ENCODE measurements around the gene TASL. TPM values are rescaled to one million over a fixed set of nuclear protein-coding genes. Genes with fewer than 3 reads are reported as not detected.
"Not testable (repeated sequence)": the region's sequence is repeated elsewhere in the genome, so short reads cannot be mapped to it uniquely, and the experiment has no call there.

The TASL gene, protein sequence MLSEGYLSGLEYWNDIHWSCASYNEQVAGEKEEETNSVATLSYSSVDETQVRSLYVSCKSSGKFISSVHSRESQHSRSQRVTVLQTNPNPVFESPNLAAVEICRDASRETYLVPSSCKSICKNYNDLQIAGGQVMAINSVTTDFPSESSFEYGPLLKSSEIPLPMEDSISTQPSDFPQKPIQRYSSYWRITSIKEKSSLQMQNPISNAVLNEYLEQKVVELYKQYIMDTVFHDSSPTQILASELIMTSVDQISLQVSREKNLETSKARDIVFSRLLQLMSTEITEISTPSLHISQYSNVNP
- 1 to 10 TPM; 2.6 to 3.1 TPM for total RNA-seq

DNA sequence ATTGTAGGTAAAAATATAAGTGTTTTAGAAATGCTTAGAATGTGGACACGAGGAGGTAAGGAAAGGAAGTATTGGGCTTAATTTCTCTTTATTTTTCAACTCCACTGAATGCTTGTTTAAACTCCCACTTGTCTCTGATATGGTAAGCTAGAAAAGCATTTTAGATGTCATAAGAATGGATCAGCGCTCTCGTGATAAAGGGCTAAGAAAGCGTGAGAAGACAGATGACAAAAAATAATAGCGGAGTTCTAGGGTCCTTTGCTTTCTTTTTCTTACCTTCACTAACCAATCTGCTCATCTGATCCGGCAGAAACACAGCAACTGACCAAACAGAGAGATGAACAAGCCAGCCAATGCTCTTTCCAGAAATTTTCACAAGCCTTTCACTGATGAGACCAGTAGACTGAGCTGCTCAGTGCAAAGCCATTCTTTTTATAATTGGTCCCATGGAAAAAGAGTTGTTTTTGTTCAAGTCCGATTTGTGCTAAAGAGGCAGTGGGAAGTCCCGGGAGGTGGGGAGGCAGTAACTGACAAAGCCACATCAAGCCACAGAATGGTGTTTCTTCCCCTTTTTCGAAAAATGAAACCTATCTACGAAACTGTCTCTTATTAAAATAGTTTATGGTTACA lies at the start of gene TASL:
Gene TASL (minus strand): TSS at position 405 of the 630 bp plus-strand sequence. CDS start 17,411 bp downstream, outside the sequence.
- H3K9me3 Mint-ChIP-seq, result peaks cover 2% of the 10 kb centered on the region
- H3K36me3 Mint-ChIP-seq, result peaks cover 15% of the 10 kb centered on the region
- POLR2A ChIA-PET, result interaction anchor here (0.8 to 2.4 kb wide), 4 partner anchors 74 to 312 kb away, joined by 3 to 10 read pairs (median 4); partner anchors contain the start of genes GK and TAB3
- H3K27me3 Mint-ChIP-seq, result no peaks in the 10 kb centered on the region
- ATAC-seq (ENCODE audit: low read depth), result peak; percentile 97
- H3K4me1 Mint-ChIP-seq, result peaks cover 15% of the 10 kb centered on the region
- peak within 1 kb of the TSS; percentile 99 for H3K27ac Mint-ChIP-seq
- peak within 1 kb of the TSS; percentile 94 for H3K4me3 Mint-ChIP-seq
- no peak for DNase-seq

DNA sequence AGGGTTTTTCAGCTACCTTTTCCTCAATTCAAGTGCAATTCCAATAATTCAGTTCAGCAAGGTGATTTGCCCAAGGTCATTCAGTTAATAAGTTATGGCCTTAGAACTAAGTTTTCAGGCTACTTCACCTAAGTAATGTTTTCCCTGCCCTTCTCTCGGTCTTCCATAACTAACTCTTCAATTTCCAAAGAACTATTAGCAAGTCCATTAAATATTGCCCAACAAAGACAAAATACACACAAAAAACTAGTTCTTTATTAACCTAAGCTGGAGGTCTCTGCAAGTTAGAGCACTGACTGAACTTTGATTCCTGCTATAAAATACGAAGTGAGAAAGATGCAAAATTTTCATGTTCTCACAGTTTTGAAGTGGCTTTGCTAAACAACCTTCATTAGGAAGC lies 48.8 kb upstream of the TASL start:
- DNase-seq (no peak), ATAC-seq (ENCODE audit: low read depth) (no peak)
- H3K27me3 Mint-ChIP-seq, result no peaks in the 10 kb centered on the region
- no peak overlapping the region for H3K4me3 Mint-ChIP-seq
- H3K9me3 Mint-ChIP-seq, result peaks cover 5% of the 10 kb centered on the region
- no peaks in the 10 kb centered on the region for H3K36me3 Mint-ChIP-seq
- no peaks in the 10 kb centered on the region for H3K4me1 Mint-ChIP-seq
- H3K27ac Mint-ChIP-seq, result no peak overlapping the region
- POLR2A ChIA-PET, result no interaction called here

DNA sequence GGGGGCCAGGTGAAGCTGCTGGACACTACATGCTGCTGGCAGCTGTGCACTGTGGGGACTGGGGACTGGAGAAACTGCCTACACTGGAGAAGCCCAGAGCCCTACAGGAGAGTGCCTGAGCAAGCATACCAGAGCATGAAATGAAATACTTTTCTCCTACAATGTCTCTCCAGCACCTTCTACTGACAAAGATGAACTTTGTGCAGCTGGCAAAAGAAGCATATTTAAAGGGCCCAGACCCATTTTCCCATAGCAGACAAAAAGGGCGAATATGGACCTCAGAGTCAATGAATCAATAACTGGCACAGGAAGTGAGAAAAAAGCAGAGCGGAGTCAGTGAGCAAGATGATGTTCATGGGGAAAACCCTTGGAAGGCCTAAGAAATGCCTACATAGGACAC lies 44.8 kb upstream of the TASL start:
- H3K36me3 Mint-ChIP-seq, result no peaks in the 10 kb centered on the region
- no peaks in the 10 kb centered on the region for H3K27me3 Mint-ChIP-seq
- POLR2A ChIA-PET, result no interaction called here
- DNase-seq (no peak), ATAC-seq (ENCODE audit: low read depth) (no peak)
- peaks cover 6% of the 10 kb centered on the region for H3K9me3 Mint-ChIP-seq
- no peak overlapping the region for H3K27ac Mint-ChIP-seq
- H3K4me1 Mint-ChIP-seq, result no peaks in the 10 kb centered on the region
- H3K4me3 Mint-ChIP-seq, result no peak overlapping the region

DNA sequence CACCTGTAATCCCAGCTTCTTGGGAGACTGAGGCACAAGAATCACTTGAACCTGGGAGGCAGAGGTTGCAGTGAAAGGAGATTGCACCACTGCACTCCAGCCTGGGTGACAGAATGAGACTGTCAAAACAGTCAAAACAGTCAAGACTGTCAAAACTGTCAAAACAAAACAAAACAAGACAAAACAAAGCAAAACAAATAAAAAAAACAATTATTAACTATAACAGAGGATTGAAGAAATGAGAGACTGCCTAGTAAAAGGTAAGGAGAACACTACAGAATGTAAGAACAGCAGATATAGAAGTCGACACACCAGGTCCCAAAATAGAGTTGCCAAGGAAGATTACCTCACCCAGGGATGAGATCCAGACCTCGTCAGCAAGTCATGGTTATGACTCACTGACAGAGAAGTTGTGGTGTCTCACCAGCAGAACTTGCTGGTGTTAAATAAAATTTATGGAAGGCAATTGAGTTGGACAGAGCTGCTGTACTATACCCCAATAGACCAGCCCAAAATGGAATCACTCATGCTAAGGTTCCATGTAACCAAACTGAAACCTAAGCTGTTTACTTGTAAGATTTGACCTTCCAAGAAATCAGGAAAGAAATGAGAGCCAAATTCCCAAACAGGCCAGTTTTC lies 43.5 kb upstream of the TASL start:
- DNase-seq, result no peak
- Mint-ChIP-seq H3K4me1 (no peaks in the 10 kb centered on the region), H3K27ac (no peak overlapping the region), H3K36me3 (no peaks in the 10 kb centered on the region), H3K9me3 (peaks cover 6% of the 10 kb centered on the region), H3K27me3 (no peaks in the 10 kb centered on the region), H3K4me3 (no peak overlapping the region)
- POLR2A ChIA-PET, result no interaction called here
- ATAC-seq (ENCODE audit: low read depth), result no peak

DNA sequence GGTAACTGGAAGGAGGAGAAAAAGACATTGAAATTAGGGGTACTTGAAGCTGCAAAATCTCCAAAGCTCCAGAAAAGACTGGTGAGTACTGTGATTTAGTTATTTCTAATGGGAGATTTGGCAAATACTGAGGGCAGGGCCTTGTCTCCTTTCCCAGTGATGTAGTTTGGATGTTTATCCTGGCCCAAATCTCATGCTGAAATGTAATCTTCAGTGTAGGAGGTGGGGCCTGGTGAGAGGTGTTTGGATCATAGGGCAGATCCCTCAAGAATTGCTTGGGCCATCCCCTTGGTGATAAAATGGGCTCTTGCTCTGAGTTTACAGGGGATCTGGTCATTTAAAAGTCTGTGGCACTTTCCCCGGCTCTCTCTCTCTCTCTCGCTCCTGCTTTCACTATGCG lies 42.6 kb upstream of the TASL start:
- POLR2A ChIA-PET, result no interaction called here
- no peak overlapping the region for H3K27ac Mint-ChIP-seq
- no peak for DNase-seq
- peaks cover 6% of the 10 kb centered on the region for H3K9me3 Mint-ChIP-seq
- ATAC-seq (ENCODE audit: low read depth), result no peak
- H3K4me1 Mint-ChIP-seq, result no peaks in the 10 kb centered on the region
- no peaks in the 10 kb centered on the region for H3K27me3 Mint-ChIP-seq
- H3K36me3 Mint-ChIP-seq, result no peaks in the 10 kb centered on the region
- no peak overlapping the region for H3K4me3 Mint-ChIP-seq

DNA sequence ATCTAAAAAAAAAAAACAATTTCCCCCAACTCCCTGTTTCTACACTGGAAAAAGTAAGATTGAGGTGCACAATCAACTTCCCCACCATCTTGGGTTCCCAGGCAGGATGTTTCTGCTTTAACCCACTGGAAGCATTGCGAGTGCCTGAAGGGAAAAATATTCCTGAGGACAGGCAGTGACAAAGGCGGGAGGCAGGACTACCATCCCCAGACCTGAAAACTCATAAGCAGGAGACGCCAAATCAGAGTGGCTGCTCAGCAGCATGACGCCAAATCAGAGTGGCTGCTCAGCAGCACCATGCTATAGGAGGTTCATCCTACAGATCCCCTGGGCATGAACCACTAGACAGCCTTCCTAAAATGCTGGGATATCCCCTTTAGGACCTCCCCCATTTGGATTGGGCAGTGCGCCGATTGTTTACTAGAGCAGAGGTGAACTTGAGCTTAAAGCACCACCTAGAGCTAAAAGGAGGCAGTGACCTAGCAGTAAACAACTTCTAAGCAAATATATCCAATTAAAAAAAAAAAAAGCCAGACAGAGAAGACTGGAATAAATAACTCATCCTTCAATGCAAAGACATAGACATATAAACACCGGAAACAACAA lies 40.7 kb upstream of the TASL start:
- POLR2A ChIA-PET, result no interaction called here
- no peaks in the 10 kb centered on the region for H3K27me3 Mint-ChIP-seq
- H3K4me1 Mint-ChIP-seq, result no peaks in the 10 kb centered on the region
- ATAC-seq (ENCODE audit: low read depth) (no peak), DNase-seq (no peak)
- H3K27ac Mint-ChIP-seq, result no peak overlapping the region
- peaks cover 5% of the 10 kb centered on the region for H3K9me3 Mint-ChIP-seq
- H3K36me3 Mint-ChIP-seq, result no peaks in the 10 kb centered on the region
- no peak overlapping the region for H3K4me3 Mint-ChIP-seq

DNA sequence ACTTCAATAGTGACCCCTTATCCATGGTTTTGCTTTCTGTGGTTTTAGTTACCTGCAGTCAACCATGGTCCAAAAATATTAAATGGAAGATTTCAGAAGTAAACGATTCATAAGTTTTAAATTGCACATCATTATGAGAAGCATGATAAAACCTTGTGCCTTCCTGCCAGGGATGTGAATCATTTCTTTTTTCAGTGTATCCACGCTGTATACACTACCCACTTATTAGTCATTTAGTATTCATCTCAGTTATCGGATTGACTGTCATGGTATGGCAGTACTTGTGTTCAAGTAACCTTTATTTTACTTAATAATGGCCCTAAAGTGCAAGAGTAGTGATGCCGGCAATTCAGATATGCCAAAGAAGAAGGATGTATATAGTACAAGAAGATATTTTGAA lies 37.7 kb upstream of the TASL start:
- Mint-ChIP-seq H3K27ac (no peak overlapping the region), H3K36me3 (no peaks in the 10 kb centered on the region), H3K4me3 (no peak overlapping the region), H3K4me1 (no peaks in the 10 kb centered on the region), H3K27me3 (no peaks in the 10 kb centered on the region), H3K9me3 (peaks cover 1% of the 10 kb centered on the region)
- DNase-seq (no peak), ATAC-seq (ENCODE audit: low read depth) (no peak)
- POLR2A ChIA-PET, result no interaction called here

DNA sequence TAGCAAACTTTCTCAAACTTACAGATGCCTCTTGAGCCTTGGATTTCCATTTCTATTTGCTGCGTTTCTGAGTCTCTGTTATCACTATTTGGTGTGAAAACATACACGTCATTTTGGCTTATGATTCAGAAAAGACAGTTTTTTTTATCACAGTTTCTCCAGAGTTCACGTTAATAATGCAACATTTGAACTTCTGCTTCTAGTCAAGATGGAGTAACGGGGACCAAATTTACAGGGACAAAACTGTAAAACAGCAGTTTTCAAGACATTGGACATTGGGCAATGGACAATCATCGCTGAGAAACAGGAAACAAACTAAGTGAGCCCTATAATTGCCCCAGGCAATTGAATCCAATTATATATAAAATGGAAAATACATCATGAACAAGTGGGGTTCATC lies 36.2 kb upstream of the TASL start:
- no peak for ATAC-seq (ENCODE audit: low read depth)
- no peaks in the 10 kb centered on the region for H3K27me3 Mint-ChIP-seq
- no peaks in the 10 kb centered on the region for H3K9me3 Mint-ChIP-seq
- DNase-seq, result no peak
- no peaks in the 10 kb centered on the region for H3K4me1 Mint-ChIP-seq
- POLR2A ChIA-PET, result no interaction called here
- no peaks in the 10 kb centered on the region for H3K36me3 Mint-ChIP-seq
- no peak overlapping the region for H3K27ac Mint-ChIP-seq
- no peak overlapping the region for H3K4me3 Mint-ChIP-seq

DNA sequence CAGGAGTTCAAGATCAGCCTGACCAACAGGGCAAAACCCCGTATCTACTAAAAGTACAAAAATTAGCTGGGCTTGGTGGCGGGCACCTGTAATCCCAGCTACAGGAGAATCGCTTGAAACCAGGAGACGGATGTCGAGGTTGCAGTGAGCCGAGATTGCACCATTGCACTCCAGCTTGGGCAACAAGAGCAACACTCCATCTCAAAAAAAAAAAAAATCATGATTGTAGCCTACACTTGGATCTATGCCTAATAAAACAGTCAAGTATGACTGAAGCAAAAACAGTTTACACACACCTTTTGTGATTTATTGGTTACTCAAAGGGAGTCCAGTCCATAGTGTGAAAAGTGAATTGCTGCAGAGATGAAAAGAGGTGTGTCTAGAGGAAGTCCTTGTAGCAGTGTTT lies 34.7 kb upstream of the TASL start:
- Mint-ChIP-seq H3K9me3 (no peaks in the 10 kb centered on the region), H3K27me3 (no peaks in the 10 kb centered on the region), H3K4me3 (no peak overlapping the region), H3K27ac (no peak overlapping the region), H3K36me3 (no peaks in the 10 kb centered on the region), H3K4me1 (no peaks in the 10 kb centered on the region)
- ATAC-seq (ENCODE audit: low read depth) (no peak), DNase-seq (no peak)
- POLR2A ChIA-PET, result no interaction called here

DNA sequence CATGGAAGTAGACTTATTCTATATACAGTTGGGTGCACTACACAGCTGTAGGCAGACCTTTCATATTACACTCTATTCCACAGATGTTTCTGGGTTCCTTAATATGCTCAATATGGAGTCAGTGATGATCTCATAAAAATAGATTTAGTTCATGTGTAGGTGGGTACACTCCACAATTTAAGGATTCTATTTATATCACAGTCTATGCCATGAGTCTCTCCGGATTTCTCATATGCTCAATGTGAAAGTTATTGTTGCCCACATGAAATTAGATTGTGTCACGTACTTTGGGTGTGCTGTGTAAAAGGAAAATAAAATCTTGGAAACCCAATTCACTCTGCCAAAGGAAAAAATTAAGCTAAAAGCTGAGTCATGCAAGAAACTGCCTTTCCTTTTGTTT lies 32.5 kb upstream of the TASL start:
- Mint-ChIP-seq H3K4me3 (no peak overlapping the region), H3K9me3 (no peaks in the 10 kb centered on the region), H3K27ac (no peak overlapping the region), H3K4me1 (no peaks in the 10 kb centered on the region), H3K36me3 (no peaks in the 10 kb centered on the region), H3K27me3 (no peaks in the 10 kb centered on the region)
- ATAC-seq (ENCODE audit: low read depth), result no peak
- DNase-seq, result no peak
- POLR2A ChIA-PET, result no interaction called here

DNA sequence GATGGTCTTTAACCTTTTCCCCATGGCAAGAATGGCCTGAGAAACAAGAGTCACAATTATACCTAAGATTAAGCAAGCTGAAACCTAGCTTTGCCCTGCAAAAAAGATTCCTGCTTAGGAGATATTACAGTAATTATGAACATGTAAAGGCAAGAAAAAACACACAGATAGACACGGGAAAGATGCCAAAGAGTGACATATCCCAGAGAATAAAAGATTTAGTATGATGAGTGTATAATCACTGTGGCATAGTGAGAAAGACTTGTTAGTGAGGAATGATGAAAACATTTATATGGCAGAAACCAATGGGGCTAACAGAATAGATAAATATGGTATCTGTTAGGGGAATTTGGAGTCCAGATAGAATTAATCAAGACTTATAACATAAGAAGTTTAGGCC lies 29.6 kb upstream of the TASL start:
- no peak for DNase-seq
- H3K36me3 Mint-ChIP-seq, result no peaks in the 10 kb centered on the region
- no peaks in the 10 kb centered on the region for H3K4me1 Mint-ChIP-seq
- H3K27me3 Mint-ChIP-seq, result no peaks in the 10 kb centered on the region
- POLR2A ChIA-PET, result no interaction called here
- H3K9me3 Mint-ChIP-seq, result no peaks in the 10 kb centered on the region
- no peak overlapping the region for H3K27ac Mint-ChIP-seq
- H3K4me3 Mint-ChIP-seq, result no peak overlapping the region
- ATAC-seq (ENCODE audit: low read depth), result no peak

DNA sequence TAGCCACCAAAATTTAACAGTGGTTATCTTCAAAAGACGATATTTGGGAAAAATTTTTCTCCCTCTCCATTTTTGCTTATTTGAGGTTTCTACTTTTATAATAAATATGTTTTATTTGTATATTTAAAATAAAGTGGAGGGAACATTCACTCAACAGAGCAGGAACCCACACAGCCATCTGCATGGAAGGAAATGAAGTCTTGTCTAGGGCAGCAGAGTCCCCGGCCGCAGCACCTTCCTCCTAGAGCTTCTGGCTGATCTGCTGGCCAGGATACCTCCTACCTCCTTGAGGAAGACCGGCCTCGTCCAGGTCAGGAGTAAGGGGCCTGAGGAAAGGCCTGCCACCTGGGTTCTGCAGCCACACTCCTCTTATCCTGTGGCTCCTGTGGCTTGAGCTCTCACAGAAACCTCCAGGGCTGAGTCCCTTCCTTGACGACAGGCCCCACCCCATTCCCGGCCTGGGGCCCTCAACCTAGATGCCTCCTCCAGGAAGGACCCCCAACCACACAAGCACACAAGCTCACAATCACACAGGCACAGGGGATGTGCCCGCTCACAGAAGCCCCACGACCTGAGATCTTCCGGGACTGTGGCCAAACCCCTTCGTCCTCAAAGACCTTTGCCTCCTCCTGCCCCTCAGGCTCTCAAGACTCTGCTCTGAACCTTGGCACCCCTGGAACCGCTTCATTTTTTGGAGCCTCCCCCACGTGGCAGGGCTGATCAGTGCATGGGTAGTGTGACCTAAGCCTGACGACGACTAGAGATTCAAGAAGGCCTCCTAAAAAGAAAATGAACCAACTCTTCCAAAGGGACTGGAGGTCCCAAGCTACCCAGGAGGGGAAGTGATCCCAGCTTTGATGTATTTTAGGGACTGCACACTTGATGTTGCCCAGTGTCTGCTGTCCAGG lies 23.0 kb upstream of the TASL start:
- H3K36me3 Mint-ChIP-seq, H3K9me3 Mint-ChIP-seq, POLR2A ChIA-PET, H3K27me3 Mint-ChIP-seq, H3K4me3 Mint-ChIP-seq, H3K27ac Mint-ChIP-seq, DNase-seq, H3K4me1 Mint-ChIP-seq: not testable (repeated sequence)
- peak; percentile 68 for ATAC-seq (ENCODE audit: low read depth)

Measured in activated naive CD8-positive, alpha-beta T cell treated with anti-CD3 and anti-CD28 coated beads, Interleukin-2, amount 10 ng/mL, durations not matched to agents 7 days and 5 days (primary cell).